Uterus (tissue), 2 donors: ENCODE data around the gene HDHD3.

Experiments
- POLR2A ChIP-seq, 2 donors: fragments of 450-650 bp; IDR thresholded peaks; one replicate each; pipeline ENCODE4 v1.6.1; 2016; ENCODE audit warnings: antibody characterized with exemption in 2 of 2, mild to moderate bottlenecking in 1 of 2, moderate library complexity in 1 of 2
- TF ChIP-seq, protein P1 (sequence below), 4 experiments: fragments of 200-600 bp in 2 of 4; fragments of 450-650 bp in 2 of 4; sonication (generic) in 2 of 4; IDR thresholded peaks; one replicate each; pipeline ENCODE4 v1.5.1; 2016 to 2019; ENCODE audit warnings: antibody characterized with exemption in 4 of 4, mild to moderate bottlenecking in 2 of 4, moderate library complexity in 1 of 4

GRCh38 chr9:113368348-113368981 is 8.3 kb downstream of the HDHD3 start:
- TF ChIP-seq, protein P1, sequence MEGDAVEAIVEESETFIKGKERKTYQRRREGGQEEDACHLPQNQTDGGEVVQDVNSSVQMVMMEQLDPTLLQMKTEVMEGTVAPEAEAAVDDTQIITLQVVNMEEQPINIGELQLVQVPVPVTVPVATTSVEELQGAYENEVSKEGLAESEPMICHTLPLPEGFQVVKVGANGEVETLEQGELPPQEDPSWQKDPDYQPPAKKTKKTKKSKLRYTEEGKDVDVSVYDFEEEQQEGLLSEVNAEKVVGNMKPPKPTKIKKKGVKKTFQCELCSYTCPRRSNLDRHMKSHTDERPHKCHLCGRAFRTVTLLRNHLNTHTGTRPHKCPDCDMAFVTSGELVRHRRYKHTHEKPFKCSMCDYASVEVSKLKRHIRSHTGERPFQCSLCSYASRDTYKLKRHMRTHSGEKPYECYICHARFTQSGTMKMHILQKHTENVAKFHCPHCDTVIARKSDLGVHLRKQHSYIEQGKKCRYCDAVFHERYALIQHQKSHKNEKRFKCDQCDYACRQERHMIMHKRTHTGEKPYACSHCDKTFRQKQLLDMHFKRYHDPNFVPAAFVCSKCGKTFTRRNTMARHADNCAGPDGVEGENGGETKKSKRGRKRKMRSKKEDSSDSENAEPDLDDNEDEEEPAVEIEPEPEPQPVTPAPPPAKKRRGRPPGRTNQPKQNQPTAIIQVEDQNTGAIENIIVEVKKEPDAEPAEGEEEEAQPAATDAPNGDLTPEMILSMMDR (IDR thresholded peaks at IDR 0.05), result no peak
- no peak for TF ChIP-seq POLR2A (IDR thresholded peaks at IDR 0.05)
